AG04450 (cell line): ENCODE results near the gene VIPR2. TPM values are rescaled to one million over a fixed set of nuclear protein-coding genes. Genes with fewer than 3 reads are reported as not detected.

Experiments
- CTCF ChIA-PET: fragments of 300-600, 350-600 bp; formaldehyde crosslinking; extraction: SDS; loops from one replicate; lab custom pipeline; 2022; ENCODE audit warnings: antibody characterized with exemption, inconsistent platforms; lab: Charles Lee
- POLR2A ChIA-PET: fragments of 350-600 bp; formaldehyde crosslinking; extraction: SDS; loops from one replicate; lab custom pipeline; 2021; ENCODE audit warnings: antibody characterized with exemption, inconsistent platforms; lab: Yijun Ruan, JAX
- DNase-seq: peaks from one replicate; pipeline ENCODE4 v3.0.0-alpha.2; 2011; ENCODE audit warnings: low read depth, low spot score
- H3K27ac ChIP-seq: one replicate; pipeline ENCODE4 v1.5.1; 2012; ENCODE audit warnings: low read depth, low read length, control low read depth
- H3K27me3 ChIP-seq: one replicate; pipeline ENCODE4 v1.6.0; 2012; ENCODE audit warnings: low read length; ENCODE audit not compliant: control insufficient read depth, insufficient read depth
- H3K4me3 ChIP-seq: 2 replicates; pipeline ENCODE4 v1.5.1; 2011; ENCODE audit warnings: mild to moderate bottlenecking, low read depth, low read length, control low read depth
- H3K9me3 ChIP-seq: 2 replicates; pipeline ENCODE4 v1.5.1; 2012; ENCODE audit warnings: low read length; ENCODE audit not compliant: control insufficient read depth, insufficient read depth
- polyA plus RNA-seq: library from polyadenylated mRNA; depleted of rRNA; stranded (reverse); fragments of >200 nt; gene quantifications from 2 replicates; pipeline ENCODE4 v1.2.3, GENCODE V29; 2011
- TF ChIP-seq, protein P1 (sequence below): IDR thresholded peaks from 2 replicates; pipeline ENCODE4 v1.5.1; 2011; ENCODE audit warnings: low read depth, low read length, control low read depth, inconsistent platforms

VIPR2 gene
- polyA plus RNA-seq, 1 experiment = not detected

DNA sequence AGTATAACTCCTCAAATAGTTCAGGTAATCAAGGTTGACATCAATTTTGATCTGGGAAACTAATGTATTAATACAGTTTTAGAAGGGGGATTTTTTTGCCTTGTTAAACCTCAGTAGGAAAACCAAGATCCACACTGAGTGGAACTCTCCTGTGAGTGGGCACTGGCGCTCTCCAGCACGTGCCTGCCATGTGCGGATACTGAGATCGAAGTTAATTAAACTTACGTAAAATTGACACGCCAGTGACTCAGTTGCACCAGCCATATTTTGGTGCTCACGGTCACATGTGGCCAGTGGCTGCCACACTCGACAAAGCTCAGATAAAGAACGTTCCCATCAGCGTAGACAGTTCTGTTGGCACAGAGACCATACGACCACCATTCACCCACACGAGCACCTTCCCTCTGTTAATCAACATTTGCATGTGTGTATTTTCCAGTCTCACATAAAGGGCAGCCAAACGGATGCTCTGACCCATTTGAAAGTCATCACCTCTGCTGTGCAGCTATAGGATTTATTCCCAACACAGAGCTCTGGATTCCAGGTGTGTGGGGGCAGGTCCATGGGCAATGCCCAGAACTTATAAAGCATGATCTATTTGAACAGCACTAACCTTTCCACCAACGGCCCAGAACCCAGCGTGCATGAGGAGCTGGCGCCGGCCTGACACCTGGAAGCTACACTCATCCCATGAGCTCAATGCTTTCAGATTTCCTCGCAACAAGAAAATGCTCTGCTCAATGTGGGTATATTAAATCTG, 77.7 kb downstream of the VIPR2 start:
- ChIA-PET POLR2A (no interaction called here), CTCF (no interaction called here)
- Histone ChIP-seq H3K9me3 (peaks cover 87% of the 10 kb centered on the region), H3K4me3 (no peak overlapping the region), H3K27ac (no peak overlapping the region), H3K27me3 (no peaks in the 10 kb centered on the region)
- TF ChIP-seq, protein P1, sequence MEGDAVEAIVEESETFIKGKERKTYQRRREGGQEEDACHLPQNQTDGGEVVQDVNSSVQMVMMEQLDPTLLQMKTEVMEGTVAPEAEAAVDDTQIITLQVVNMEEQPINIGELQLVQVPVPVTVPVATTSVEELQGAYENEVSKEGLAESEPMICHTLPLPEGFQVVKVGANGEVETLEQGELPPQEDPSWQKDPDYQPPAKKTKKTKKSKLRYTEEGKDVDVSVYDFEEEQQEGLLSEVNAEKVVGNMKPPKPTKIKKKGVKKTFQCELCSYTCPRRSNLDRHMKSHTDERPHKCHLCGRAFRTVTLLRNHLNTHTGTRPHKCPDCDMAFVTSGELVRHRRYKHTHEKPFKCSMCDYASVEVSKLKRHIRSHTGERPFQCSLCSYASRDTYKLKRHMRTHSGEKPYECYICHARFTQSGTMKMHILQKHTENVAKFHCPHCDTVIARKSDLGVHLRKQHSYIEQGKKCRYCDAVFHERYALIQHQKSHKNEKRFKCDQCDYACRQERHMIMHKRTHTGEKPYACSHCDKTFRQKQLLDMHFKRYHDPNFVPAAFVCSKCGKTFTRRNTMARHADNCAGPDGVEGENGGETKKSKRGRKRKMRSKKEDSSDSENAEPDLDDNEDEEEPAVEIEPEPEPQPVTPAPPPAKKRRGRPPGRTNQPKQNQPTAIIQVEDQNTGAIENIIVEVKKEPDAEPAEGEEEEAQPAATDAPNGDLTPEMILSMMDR = no peak
- no peak for DNase-seq

DNA sequence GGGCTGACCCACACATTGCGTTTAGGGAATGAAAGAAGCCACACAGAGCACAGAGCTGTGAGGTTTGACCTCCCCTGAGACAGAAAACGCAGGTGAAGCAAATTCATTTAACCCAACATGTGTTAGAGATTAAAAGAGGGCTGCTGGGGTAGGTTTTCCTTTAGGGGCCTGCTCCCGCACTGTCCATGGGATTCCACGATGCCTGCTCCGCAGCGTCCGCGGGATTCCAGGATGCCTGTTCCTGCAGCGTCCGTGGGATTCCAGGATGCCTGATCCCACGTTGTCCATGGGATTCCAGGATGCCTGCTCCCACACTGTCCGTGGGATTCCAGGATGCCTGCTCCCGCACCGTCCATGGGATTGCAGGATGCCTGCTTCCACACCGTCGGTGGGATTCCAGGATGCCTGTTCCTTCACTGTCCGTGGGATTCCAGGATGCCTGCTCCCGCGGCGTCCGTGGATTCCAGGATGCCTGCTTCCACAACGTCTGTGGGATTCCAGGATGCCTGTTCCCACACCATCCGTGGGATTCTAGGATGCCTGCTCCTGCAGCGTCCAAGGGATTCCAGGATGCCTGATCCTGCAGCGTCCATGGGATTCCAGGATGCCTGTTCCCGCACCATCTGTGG, 78.7 kb downstream of the VIPR2 start:
- Histone ChIP-seq H3K9me3 (peaks cover 88% of the 10 kb centered on the region), H3K27me3 (no peaks in the 10 kb centered on the region), H3K27ac (no peak overlapping the region), H3K4me3 (no peak overlapping the region)
- DNase-seq = no peak
- TF ChIP-seq, protein P1 = no peak
- POLR2A ChIA-PET = no interaction called here
- CTCF ChIA-PET = no interaction called here

DNA sequence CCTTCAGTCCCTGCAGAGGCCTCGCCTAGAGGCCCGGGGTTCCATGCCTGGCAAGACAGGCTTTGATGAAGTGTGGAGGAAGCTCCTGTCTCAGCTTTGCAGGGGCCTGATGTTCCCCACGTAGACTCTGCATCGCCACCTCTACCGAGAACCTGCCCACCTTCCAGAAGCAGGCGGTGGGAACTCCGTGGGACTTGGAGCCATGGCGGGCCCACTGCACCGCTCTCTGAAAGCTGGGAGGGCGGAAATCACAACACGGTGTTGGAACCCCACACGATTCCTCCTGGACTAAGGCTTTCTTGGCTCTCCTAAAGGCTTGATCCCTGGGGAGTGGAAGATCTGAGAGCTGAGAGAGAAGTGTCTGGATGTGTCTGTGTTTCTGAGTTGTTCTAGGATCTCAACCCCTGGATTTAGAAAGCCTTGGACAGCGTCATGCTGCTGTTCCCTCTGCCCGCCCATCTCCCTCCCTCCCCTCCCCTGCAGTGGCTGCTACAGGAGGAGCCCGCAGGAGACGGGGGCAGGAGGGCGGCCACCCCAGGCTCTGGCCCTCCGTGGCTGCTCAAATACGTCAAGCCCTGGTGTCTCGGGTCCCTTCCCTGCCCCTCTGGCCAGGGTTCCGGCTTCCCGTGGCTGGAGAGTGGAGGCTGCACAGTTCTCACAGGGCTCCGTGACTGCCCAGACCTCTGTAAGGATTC, 79.7 kb downstream of the VIPR2 start:
- CTCF ChIA-PET = no interaction called here
- POLR2A ChIA-PET = no interaction called here
- Histone ChIP-seq H3K9me3 (peaks cover 79% of the 10 kb centered on the region), H3K27ac (no peak overlapping the region), H3K4me3 (no peak overlapping the region), H3K27me3 (no peaks in the 10 kb centered on the region)
- no peak for DNase-seq
- TF ChIP-seq, protein P1 = no peak

DNA sequence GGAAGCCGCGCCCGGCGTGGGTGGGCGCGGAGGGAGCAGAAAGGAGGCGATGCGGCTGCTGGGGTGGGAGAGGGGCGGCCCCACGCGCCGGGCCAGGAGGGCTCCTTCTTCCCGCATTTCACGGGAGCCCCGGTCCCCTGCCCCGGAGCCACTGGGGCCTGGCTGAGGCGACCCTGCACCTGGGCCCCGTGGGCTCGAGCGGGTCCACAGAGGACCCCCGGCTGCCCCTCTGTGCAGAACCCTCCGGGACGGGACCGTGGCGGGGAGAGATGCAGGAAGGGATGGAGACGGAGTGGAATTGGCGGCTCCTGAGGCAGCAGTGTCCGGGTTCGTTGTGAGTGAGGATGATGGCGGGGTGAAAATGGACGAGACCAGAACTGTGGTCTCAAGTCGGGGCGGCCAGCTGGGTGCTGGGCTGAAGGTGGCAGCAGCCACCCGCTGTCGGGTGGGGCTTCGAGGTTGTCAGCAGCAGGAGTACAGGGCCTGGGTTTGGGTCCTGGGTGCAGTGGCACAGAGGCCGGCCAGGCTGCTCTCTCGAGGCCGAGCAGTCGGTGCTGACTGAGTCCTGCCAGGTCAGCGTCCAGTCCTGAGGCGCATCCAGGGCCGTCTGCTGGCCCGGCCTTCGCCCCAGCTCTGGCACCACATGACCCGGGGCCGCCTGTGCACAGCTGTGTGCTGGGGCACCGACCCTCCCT, 80.4 kb downstream of the VIPR2 start:
- no peak for DNase-seq
- TF ChIP-seq, protein P1 = no peak
- POLR2A ChIA-PET = no interaction called here
- peaks cover 74% of the 10 kb centered on the region for H3K9me3 ChIP-seq
- no peaks in the 10 kb centered on the region for H3K27me3 ChIP-seq
- H3K27ac ChIP-seq = no peak overlapping the region
- CTCF ChIA-PET = no interaction called here
- no peak overlapping the region for H3K4me3 ChIP-seq
